ENCODE data around the gene DGLUCY.
"Not testable (repeated sequence)": the region's sequence is repeated elsewhere in the genome, so short reads cannot be mapped to it uniquely, and the experiment has no call there.

DGLUCY gene

DNA sequence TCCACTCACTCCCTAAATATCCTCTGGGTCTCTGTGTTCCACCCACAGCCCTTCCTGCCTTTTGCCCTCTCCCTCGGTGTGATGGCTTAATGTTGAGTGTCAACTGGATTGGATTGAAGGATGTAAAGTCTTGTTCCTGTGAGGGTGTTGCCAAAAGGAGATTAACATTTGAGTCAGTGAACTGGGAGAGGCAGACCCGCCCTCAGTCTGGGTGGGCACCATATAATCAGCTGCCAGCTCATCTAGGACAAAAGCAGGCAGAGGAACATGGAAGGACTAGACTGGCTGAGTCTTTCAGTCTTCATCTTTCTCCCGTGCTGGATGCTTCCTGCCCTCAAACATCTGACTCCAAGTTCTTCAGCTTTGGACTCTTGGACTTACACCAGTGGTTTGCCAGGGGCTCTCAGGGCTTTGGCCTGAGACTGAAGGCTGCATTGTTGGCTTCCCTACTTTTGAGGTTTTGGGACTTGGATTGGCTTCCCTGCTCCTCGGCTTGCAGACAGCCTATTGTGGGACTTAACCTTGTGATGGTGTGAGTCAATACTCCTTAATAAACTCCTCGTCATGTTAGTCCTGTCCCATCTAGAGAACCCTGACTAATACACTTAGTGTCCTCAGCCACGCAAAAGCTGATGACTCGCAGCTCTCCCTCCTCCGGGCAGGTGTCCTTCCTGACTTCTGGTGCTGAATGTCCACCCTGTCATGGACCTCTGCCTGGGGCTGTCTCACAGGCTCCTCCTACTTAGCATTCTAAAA, 5.9 kb downstream of the DGLUCY start:
- no peak for TF ChIP-seq EZH2 (IDR thresholded peaks at IDR 0.05; ENCODE audit: borderline replicate concordance, low read depth, low read length, severe bottlenecking)
- TF ChIP-seq, protein P1, sequence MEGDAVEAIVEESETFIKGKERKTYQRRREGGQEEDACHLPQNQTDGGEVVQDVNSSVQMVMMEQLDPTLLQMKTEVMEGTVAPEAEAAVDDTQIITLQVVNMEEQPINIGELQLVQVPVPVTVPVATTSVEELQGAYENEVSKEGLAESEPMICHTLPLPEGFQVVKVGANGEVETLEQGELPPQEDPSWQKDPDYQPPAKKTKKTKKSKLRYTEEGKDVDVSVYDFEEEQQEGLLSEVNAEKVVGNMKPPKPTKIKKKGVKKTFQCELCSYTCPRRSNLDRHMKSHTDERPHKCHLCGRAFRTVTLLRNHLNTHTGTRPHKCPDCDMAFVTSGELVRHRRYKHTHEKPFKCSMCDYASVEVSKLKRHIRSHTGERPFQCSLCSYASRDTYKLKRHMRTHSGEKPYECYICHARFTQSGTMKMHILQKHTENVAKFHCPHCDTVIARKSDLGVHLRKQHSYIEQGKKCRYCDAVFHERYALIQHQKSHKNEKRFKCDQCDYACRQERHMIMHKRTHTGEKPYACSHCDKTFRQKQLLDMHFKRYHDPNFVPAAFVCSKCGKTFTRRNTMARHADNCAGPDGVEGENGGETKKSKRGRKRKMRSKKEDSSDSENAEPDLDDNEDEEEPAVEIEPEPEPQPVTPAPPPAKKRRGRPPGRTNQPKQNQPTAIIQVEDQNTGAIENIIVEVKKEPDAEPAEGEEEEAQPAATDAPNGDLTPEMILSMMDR (IDR thresholded peaks at IDR 0.05; ENCODE audit: borderline replicate concordance, extremely low read depth, low read length, poor library complexity, severe bottlenecking) = no peak
- peaks cover 47% of the 10 kb centered on the region for H3K36me3 ChIP-seq (ENCODE audit: insufficient read depth, low read length)
- H2AFZ ChIP-seq (ENCODE audit: low read depth, low read length) = no peak overlapping the region
- H3K9ac ChIP-seq (ENCODE audit: low read depth, low read length) = no peak overlapping the region
- no peaks in the 10 kb centered on the region for H3K9me3 ChIP-seq (ENCODE audit: insufficient read depth, low read length, severe bottlenecking)
- H3K27me3 ChIP-seq (ENCODE audit: insufficient read depth, low read length, poor library complexity) = no peaks in the 10 kb centered on the region
- peaks cover 83% of the 10 kb centered on the region for H3K79me2 ChIP-seq (ENCODE audit: insufficient read depth, low read length)
- DNase-seq = no peak
- H3K4me1 ChIP-seq (ENCODE audit: insufficient read depth, low read length) = peaks cover 27% of the 10 kb centered on the region
- no peak overlapping the region for H3K27ac ChIP-seq (ENCODE audit: low read length)
- ATAC-seq (ENCODE audit: insufficient read depth, low read depth) = no peak
- no peak overlapping the region for H3K4me2 ChIP-seq (ENCODE audit: insufficient read depth, low read length)
- H4K20me1 ChIP-seq (ENCODE audit: insufficient read depth, low read length) = peaks cover 27% of the 10 kb centered on the region; the same call in 1 of the 2 replicates
- no peak overlapping the region for H3K4me3 ChIP-seq (ENCODE audit: low read depth in 1 of 2, low read length in 2 of 2)

DNA sequence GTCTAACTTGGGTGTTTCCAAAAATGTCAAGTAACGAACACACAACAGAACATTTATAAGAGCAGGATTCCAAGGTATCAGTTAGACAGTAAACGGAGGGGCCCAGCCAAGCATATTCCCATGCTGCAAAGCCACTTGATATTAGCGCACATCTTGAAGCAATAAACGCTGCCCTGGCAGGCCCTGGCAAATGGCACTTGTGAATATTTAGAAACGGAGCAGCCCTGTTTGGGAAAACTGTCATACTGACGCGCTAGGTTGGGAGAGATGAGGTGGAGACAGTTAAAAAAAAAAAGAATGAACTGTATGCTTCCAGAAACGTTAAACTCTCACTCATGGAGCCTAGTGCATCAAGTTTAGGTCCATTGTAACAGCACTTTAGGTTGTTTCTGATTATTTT, 9.3 kb downstream of the DGLUCY start:
- Histone ChIP-seq H3K27ac (ENCODE audit: low read length) (no peak overlapping the region), H3K9me3 (ENCODE audit: insufficient read depth, low read length, severe bottlenecking) (no peaks in the 10 kb centered on the region), H4K20me1 (ENCODE audit: insufficient read depth, low read length) (peaks cover 34% of the 10 kb centered on the region; the same call in 1 of the 2 replicates), H3K36me3 (ENCODE audit: insufficient read depth, low read length) (peaks cover 52% of the 10 kb centered on the region), H3K4me2 (ENCODE audit: insufficient read depth, low read length) (no peak overlapping the region), H3K4me1 (ENCODE audit: insufficient read depth, low read length) (peaks cover 2% of the 10 kb centered on the region; the same call in 1 of the 2 replicates), H3K4me3 (ENCODE audit: low read depth in 1 of 2, low read length in 2 of 2) (no peak overlapping the region), H3K9ac (ENCODE audit: low read depth, low read length) (no peak overlapping the region), H3K27me3 (ENCODE audit: insufficient read depth, low read length, poor library complexity) (no peaks in the 10 kb centered on the region), H2AFZ (ENCODE audit: low read depth, low read length) (no peak overlapping the region), H3K79me2 (ENCODE audit: insufficient read depth, low read length) (peaks cover 71% of the 10 kb centered on the region)
- ATAC-seq (ENCODE audit: insufficient read depth, low read depth) (no peak), DNase-seq (no peak)
- TF ChIP-seq, protein P1 (IDR thresholded peaks at IDR 0.05; ENCODE audit: borderline replicate concordance, extremely low read depth, low read length, poor library complexity, severe bottlenecking) = no peak
- TF ChIP-seq EZH2 (IDR thresholded peaks at IDR 0.05; ENCODE audit: borderline replicate concordance, low read depth, low read length, severe bottlenecking) = no peak

DNA sequence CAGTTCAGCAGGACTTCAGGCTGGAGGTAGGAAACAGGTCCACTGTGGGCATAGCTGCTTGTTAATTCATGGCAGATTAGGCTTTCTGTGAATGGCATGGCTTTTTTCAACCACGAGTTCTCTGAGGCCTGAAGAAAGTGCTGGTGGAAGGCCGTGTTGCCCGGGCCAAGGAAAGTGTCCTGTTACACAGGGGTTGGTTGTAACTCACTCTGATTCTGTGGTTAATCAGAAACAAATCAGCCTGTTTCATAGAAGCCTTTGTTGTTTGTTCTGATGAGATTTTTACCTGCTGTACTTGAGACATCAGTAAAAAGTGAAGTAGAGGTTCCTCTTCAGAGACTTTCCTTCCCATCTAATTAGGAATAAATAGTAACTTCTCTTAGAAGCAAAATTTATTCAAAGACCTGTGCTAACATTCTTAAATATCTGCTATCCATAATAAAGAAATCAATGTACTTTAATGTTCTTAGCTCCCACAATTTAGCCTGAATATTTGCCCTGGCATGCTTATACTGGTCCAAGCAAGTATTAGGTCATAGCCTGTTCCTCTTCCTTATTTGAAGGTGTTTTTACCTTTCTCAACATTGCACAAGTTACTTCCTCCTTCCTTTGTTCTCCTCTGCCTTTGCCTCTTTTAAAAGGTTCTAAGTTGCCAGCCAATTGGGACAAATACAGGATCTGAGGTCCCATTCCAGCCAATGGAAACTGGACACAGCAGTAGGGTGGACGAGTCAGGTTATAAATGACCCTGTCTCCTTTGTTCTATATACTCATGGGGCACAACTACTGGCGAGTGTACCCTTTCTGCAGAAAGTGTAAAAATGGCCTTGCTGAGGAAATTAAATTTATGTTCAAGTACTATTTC, 10.8 kb downstream of the DGLUCY start:
- not testable (repeated sequence) for H3K27me3 ChIP-seq (ENCODE audit: insufficient read depth, low read length, poor library complexity); H3K27ac ChIP-seq (ENCODE audit: low read length); H3K9ac ChIP-seq (ENCODE audit: low read depth, low read length); H3K4me1 ChIP-seq (ENCODE audit: insufficient read depth, low read length); H3K4me2 ChIP-seq (ENCODE audit: insufficient read depth, low read length); H3K4me3 ChIP-seq (ENCODE audit: low read depth in 1 of 2, low read length in 2 of 2); DNase-seq; ATAC-seq (ENCODE audit: insufficient read depth, low read depth); H2AFZ ChIP-seq (ENCODE audit: low read depth, low read length); H3K9me3 ChIP-seq (ENCODE audit: insufficient read depth, low read length, severe bottlenecking)
- H4K20me1 ChIP-seq (ENCODE audit: insufficient read depth, low read length) = peaks cover 28% of the 10 kb centered on the region; the same call in 1 of the 2 replicates
- peaks cover 58% of the 10 kb centered on the region for H3K79me2 ChIP-seq (ENCODE audit: insufficient read depth, low read length)
- peaks cover 45% of the 10 kb centered on the region for H3K36me3 ChIP-seq (ENCODE audit: insufficient read depth, low read length)

DNA sequence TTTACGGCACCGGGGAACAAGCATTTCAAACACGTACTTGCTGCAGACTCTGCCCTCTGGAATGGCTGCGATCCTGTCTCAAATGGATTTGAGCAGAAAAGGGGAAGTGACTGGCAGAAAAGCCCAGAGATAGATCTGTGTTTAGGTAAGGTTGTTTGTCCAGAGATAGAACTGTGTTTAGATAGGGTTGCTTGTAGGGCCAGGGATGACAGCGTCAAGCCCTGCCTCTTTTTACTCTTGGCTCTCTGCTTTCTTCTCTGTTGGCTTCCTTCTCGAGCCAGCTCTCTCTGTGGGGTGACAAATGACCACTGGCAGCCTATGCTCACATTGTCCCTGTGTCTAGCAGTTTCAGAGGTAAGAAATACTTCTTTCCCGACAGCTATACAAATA, 11.4 kb downstream of the DGLUCY start:
- Histone ChIP-seq H3K4me2 (ENCODE audit: insufficient read depth, low read length) (no peak overlapping the region), H3K27me3 (ENCODE audit: insufficient read depth, low read length, poor library complexity) (no peaks in the 10 kb centered on the region), H3K27ac (ENCODE audit: low read length) (no peak overlapping the region), H3K4me3 (ENCODE audit: low read depth in 1 of 2, low read length in 2 of 2) (no peak overlapping the region), H3K9ac (ENCODE audit: low read depth, low read length) (no peak overlapping the region), H4K20me1 (ENCODE audit: insufficient read depth, low read length) (peaks cover 24% of the 10 kb centered on the region; the same call in 1 of the 2 replicates), H3K4me1 (ENCODE audit: insufficient read depth, low read length) (peaks cover 2% of the 10 kb centered on the region; the same call in 1 of the 2 replicates), H3K79me2 (ENCODE audit: insufficient read depth, low read length) (peaks cover 51% of the 10 kb centered on the region), H3K36me3 (ENCODE audit: insufficient read depth, low read length) (peaks cover 45% of the 10 kb centered on the region; the same call in 1 of the 2 replicates), H3K9me3 (ENCODE audit: insufficient read depth, low read length, severe bottlenecking) (no peaks in the 10 kb centered on the region), H2AFZ (ENCODE audit: low read depth, low read length) (no peak overlapping the region)
- DNase-seq (no peak), ATAC-seq (ENCODE audit: insufficient read depth, low read depth) (no peak)
- TF ChIP-seq EZH2 (IDR thresholded peaks at IDR 0.05; ENCODE audit: borderline replicate concordance, low read depth, low read length, severe bottlenecking) = no peak
- TF ChIP-seq, protein P1 (IDR thresholded peaks at IDR 0.05; ENCODE audit: borderline replicate concordance, extremely low read depth, low read length, poor library complexity, severe bottlenecking) = no peak

Measured in DND-41 (cell line).